T1000 (cell line): Measurements from ENCODE around the gene CDH4.
"Not testable (repeated sequence)": the region's sequence is repeated elsewhere in the genome, so short reads cannot be mapped to it uniquely, and the experiment has no call there.

Experiments used
- DNase-seq: peaks from one replicate; lab custom pipeline; 2025; ENCODE audit warnings: mixed read lengths; lab: John Stamatoyannopoulos, UW

CDH4 gene

GRCh38 chr20:61944967-61945366 lies 692.9 kb downstream of the CDH4 start:
- DNase-seq, result not testable (repeated sequence)

GRCh38 chr20:61945495-61945894 lies 693.4 kb downstream of the CDH4 start:
- not testable (repeated sequence) for DNase-seq

GRCh38 chr20:61948056-61948455 lies 696.0 kb downstream of the CDH4 start:
- not testable (repeated sequence) for DNase-seq

GRCh38 chr20:61948586-61949362 lies 696.7 kb downstream of the CDH4 start:
- DNase-seq, result no peak

GRCh38 chr20:61949363-61949713 lies 697.3 kb downstream of the CDH4 start:
- DNase-seq, result no peak

GRCh38 chr20:61949714-61950640 lies 697.9 kb downstream of the CDH4 start:
- no peak for DNase-seq

- no peak for DNase-seq
These were observed 698.6 kb downstream of the CDH4 start for GRCh38 chr20:61950641-61951071.

GRCh38 chr20:61951695-61952533 lies 699.9 kb downstream of the CDH4 start:
- no peak for DNase-seq

GRCh38 chr20:61953037-61954021 lies 701.3 kb downstream of the CDH4 start:
- no peak for DNase-seq

- DNase-seq, result no peak
These were observed 702.4 kb downstream of the CDH4 start for GRCh38 chr20:61954276-61955021.

GRCh38 chr20:61955668-61956395 lies 703.8 kb downstream of the CDH4 start:
- DNase-seq, result no peak

- no peak for DNase-seq
These were observed 704.6 kb downstream of the CDH4 start for GRCh38 chr20:61956396-61957342.

- no peak for DNase-seq
These were observed 706.1 kb downstream of the CDH4 start for GRCh38 chr20:61957961-61958715.

- DNase-seq, result no peak
These were observed 707.0 kb downstream of the CDH4 start for GRCh38 chr20:61958773-61959700.

GRCh38 chr20:61960836-61961235 lies 708.8 kb downstream of the CDH4 start:
- no peak for DNase-seq

GRCh38 chr20:61963149-61963548 lies 711.1 kb downstream of the CDH4 start:
- no peak for DNase-seq
